IMR-90 (cell line): ENCODE results near the gene TK1. TPM values are rescaled to one million over a fixed set of nuclear protein-coding genes. Genes with fewer than 3 reads are reported as not detected.

Experiments
- ATAC-seq: fragments of 200-7000 bp; cut with Tn5 transposase; 2 replicates; pipeline ENCODE4 v1.9.1; 2020; ENCODE audit warnings: low read depth, mild to moderate bottlenecking, moderate library complexity
- BruUV-seq: library from RNA; stranded (reverse); fragments of 400-500 nt; replicated peaks from 2 replicates; lab custom pipeline; 2021; lab: Mats Ljungman, UMichigan
- CTCF ChIA-PET: fragments of 300-600 bp; formaldehyde crosslinking; extraction: SDS; loops from one replicate; lab custom pipeline; 2021; ENCODE audit warnings: antibody characterized with exemption; lab: Yijun Ruan, JAX
- POLR2A ChIA-PET: fragments of 300-600 bp; sonication (Branson Sonifier 250); formaldehyde crosslinking; loops from one replicate; lab custom pipeline; 2022; ENCODE audit warnings: antibody characterized with exemption; ENCODE audit not compliant: unreplicated experiment; lab: Charles Lee
- DNase-seq: peaks from one replicate; pipeline ENCODE4 v3.0.0; 2013
- H2AFZ ChIP-seq: replicated peaks from 2 replicates; pipeline ENCODE3; 2013; ENCODE audit warnings: low read length, mild to moderate bottlenecking; ENCODE audit not compliant: poor library complexity
- H2AK5ac ChIP-seq: 2 replicates; pipeline ENCODE4 v1.6.1; 2013; ENCODE audit warnings: low read depth, low read length, inconsistent platforms
- H2AK9ac ChIP-seq: replicated peaks from 2 replicates; pipeline ENCODE3; 2013; ENCODE audit warnings: mild to moderate bottlenecking, low read depth, low read length, moderate library complexity; ENCODE audit not compliant: poor library complexity
- H2BK120ac ChIP-seq: 2 replicates; pipeline ENCODE4 v1.6.1; 2013; ENCODE audit warnings: low read depth, low read length, inconsistent platforms
- H2BK15ac ChIP-seq: 3 replicates; pipeline ENCODE4 v1.6.1; 2013; ENCODE audit warnings: low read depth, low read length, inconsistent platforms
- H2BK20ac ChIP-seq: 2 replicates; pipeline ENCODE4 v1.6.1; 2013; ENCODE audit warnings: low read depth, mild to moderate bottlenecking, inconsistent platforms, low read length, moderate library complexity
- H2BK5ac ChIP-seq: 2 replicates; pipeline ENCODE4 v1.6.1; 2013; ENCODE audit warnings: mild to moderate bottlenecking, low read depth, low read length, inconsistent platforms; ENCODE audit not compliant: poor library complexity, severe bottlenecking
- H3K14ac ChIP-seq: replicated peaks from 2 replicates; pipeline ENCODE4 v1.6.1; 2013; ENCODE audit warnings: low read depth, low read length, inconsistent platforms
- H3K18ac ChIP-seq: 2 replicates; pipeline ENCODE4 v1.6.1; 2013; ENCODE audit warnings: low read depth, low read length, control low read depth
- H3K23ac ChIP-seq: 2 replicates; pipeline ENCODE4 v1.6.1; 2013; ENCODE audit warnings: low read depth, low read length, inconsistent platforms
- H3K27ac ChIP-seq: 2 replicates; pipeline ENCODE4 v1.5.1; 2013; ENCODE audit warnings: mild to moderate bottlenecking, control low read depth, low read length; ENCODE audit not compliant: insufficient read depth
- H3K27me3 ChIP-seq: 2 replicates; pipeline ENCODE4 v1.6.1; 2013; ENCODE audit warnings: low read length; ENCODE audit not compliant: control insufficient read depth, insufficient read depth
- H3K36me3 ChIP-seq: 2 replicates; pipeline ENCODE4 v1.6.1; 2013; ENCODE audit warnings: low read length, mixed read lengths; ENCODE audit not compliant: control insufficient read depth, insufficient read depth
- H3K4ac ChIP-seq: 2 replicates; pipeline ENCODE4 v1.6.1; 2013; ENCODE audit warnings: low read depth, low read length, inconsistent platforms
- H3K4me1 ChIP-seq: 2 replicates; pipeline ENCODE4 v1.6.1; 2013; ENCODE audit warnings: low read length, mixed read lengths; ENCODE audit not compliant: control insufficient read depth, insufficient read depth
- H3K4me2 ChIP-seq: 2 replicates; pipeline ENCODE4 v1.6.1; 2013; ENCODE audit warnings: low read depth, mild to moderate bottlenecking, control low read depth, low read length, moderate library complexity
- H3K4me3 ChIP-seq: 2 replicates; pipeline ENCODE4 v1.5.1; 2013; ENCODE audit warnings: low read depth, mild to moderate bottlenecking, control low read depth, low read length, moderate library complexity; ENCODE audit not compliant: insufficient read depth
- H3K56ac ChIP-seq: 2 replicates; pipeline ENCODE4 v1.6.1; 2013; ENCODE audit warnings: low read length, inconsistent platforms; ENCODE audit not compliant: insufficient read depth; ENCODE audit errors: extremely low read depth
- H3K79me1 ChIP-seq, 2 experiments: 2 replicates each; pipeline ENCODE4 v1.6.1; 2013; ENCODE audit warnings: low read length in 2 of 2, inconsistent platforms in 1 of 2, low read depth in 1 of 2
- H3K9ac ChIP-seq: 2 replicates; pipeline ENCODE4 v1.6.1; 2013; ENCODE audit warnings: low read depth, low read length, control low read depth
- H3K9me1 ChIP-seq: 2 replicates; pipeline ENCODE4 v1.6.1; 2013; ENCODE audit warnings: low read length, inconsistent platforms; ENCODE audit not compliant: insufficient read depth
- H3K9me3 ChIP-seq: 2 replicates; pipeline ENCODE4 v1.6.1; 2013; ENCODE audit warnings: low read length; ENCODE audit not compliant: control insufficient read depth, insufficient read depth
- H4K20me1 ChIP-seq: 2 replicates; pipeline ENCODE4 v1.6.1; 2013; ENCODE audit warnings: low read length, inconsistent platforms; ENCODE audit not compliant: insufficient read depth
- H4K5ac ChIP-seq: 2 replicates; pipeline ENCODE4 v1.6.1; 2013; ENCODE audit warnings: mild to moderate bottlenecking, low read depth, low read length, control low read depth
- H4K8ac ChIP-seq, 2 experiments: 2 replicates each; pipeline ENCODE4 v1.6.1; 2013; ENCODE audit warnings: low read depth in 2 of 2, low read length in 2 of 2, control low read depth in 1 of 2, inconsistent platforms in 1 of 2
- H4K91ac ChIP-seq: 2 replicates; pipeline ENCODE4 v1.6.1; 2013; ENCODE audit warnings: low read depth, low read length, inconsistent platforms; ENCODE audit not compliant: insufficient read depth
- CHD1 ChIP-seq: IDR thresholded peaks from 2 replicates; pipeline ENCODE4 v1.6.1; 2012; ENCODE audit warnings: low read depth, low read length, improper control_type of control experiment
- MXI1 ChIP-seq: IDR thresholded peaks from 2 replicates; pipeline ENCODE4 v1.6.1; 2012; ENCODE audit warnings: low read depth, mild to moderate bottlenecking, low read length, moderate library complexity, borderline replicate concordance
- POLR2A ChIP-seq: IDR thresholded peaks from 2 replicates; pipeline ENCODE4 v1.6.1; 2012; ENCODE audit warnings: mild to moderate bottlenecking, low read depth, low read length
- WGBS, 2 experiments: methylation state at CpG; one replicate each; pipeline versions ENCODE4 v1.1.5 to v1.1.7; 2013; ENCODE audit warnings: missing lambda C conversion rate in 2 of 2; ENCODE audit not compliant: insufficient read length in 1 of 2; ENCODE audit errors: extremely low coverage in 2 of 2; 5-methylcytosine and 5-hydroxymethylcytosine counted together
- dilution Hi-C: fragments of 300-500 bp; cut with HindIII; formaldehyde crosslinking; loops from one replicate; pipeline ENCODE4 v1.14.3; 2018; ENCODE audit warnings: low sequenced_read_pairs; ENCODE audit not compliant: unreplicated experiment
- in situ Hi-C: fragments of 300-500 bp; cut with MboI; formaldehyde crosslinking; loops from 3 replicates; pipeline ENCODE4 v1.14.3; 2019; ENCODE audit warnings: low sequenced_read_pairs, inconsistent platforms, mixed read lengths
- intact Hi-C: fragments of 100-400 bp; cut with micrococcal nuclease; formaldehyde crosslinking; loops from 2 replicates; pipeline ENCODE4 v1.10.0; 2022
- polyA plus RNA-seq, 3 experiments: library from polyadenylated mRNA; depleted of rRNA; stranded (reverse); fragments of >200 nt; gene quantifications; 2 replicates each; pipeline ENCODE4 v1.2.3, GENCODE V29; 2012; ENCODE audit warnings: low replicate concordance in 1 of 3
- total RNA-seq: library from RNA; depleted of rRNA; stranded (reverse); fragments of >200 nt; gene quantifications from 2 replicates; pipeline ENCODE4 v1.2.3, GENCODE V29; 2012

Gene TK1
- total and polyA plus RNA-seq, 2 of the 4 experiments (the other 2 are of a cell fraction), result 150 to 219 TPM

DNA sequence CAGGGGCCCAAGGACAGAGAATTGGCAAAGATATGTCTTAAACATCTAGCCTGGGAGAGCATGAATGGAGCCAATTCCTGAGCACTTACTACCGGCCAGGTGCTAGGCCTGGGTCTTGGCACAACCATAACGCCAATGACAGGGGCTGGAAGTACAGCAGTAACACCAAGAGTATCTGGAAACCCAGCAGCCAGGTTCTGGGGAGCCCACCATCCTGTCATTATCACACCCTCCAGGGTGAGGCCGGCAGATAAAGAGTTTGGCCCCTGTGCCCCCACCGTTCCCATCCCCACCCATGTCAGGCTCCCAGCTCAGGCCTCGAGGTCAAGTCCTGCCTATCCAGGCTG, 56.8 kb downstream of the TK1 start:
- Histone ChIP-seq H4K20me1 (no peaks in the 10 kb centered on the region; the same call in 1 of the 2 replicates), H3K79me1 (no peaks in the 10 kb centered on the region), H3K4me2 (no peak overlapping the region), H3K9me3 (no peaks in the 10 kb centered on the region), H3K56ac (no peak overlapping the region), H3K18ac (no peak overlapping the region), H3K4me1 (peaks cover 2% of the 10 kb centered on the region; the same call in 1 of the 2 replicates), H2BK5ac (no peak overlapping the region), H3K27me3 (peaks cover 80% of the 10 kb centered on the region), H3K9me1 (no peaks in the 10 kb centered on the region), H2BK20ac (no peak overlapping the region), H3K27ac (no peak overlapping the region), H3K9ac (no peak overlapping the region), H4K8ac (no peak overlapping the region), H2BK15ac (no peak overlapping the region), H2AFZ (no peak overlapping the region), H2AK5ac (no peak overlapping the region), H2AK9ac (no peak overlapping the region), H3K4ac (no peak overlapping the region), H3K14ac (no peak overlapping the region), H3K4me3 (no peak overlapping the region), H4K5ac (no peak overlapping the region), H3K36me3 (no peaks in the 10 kb centered on the region), H2BK120ac (no peak overlapping the region), H3K23ac (no peak overlapping the region), H4K91ac (no peak overlapping the region)
- in situ Hi-C loops (no loop called here), intact Hi-C loops (no loop called here), dilution Hi-C loops (no loop called here)
- no peak for DNase-seq
- ATAC-seq, result no peak
- POLR2A ChIA-PET, result no interaction called here
- WGBS, 2 experiments, result 55% methylated on average over 4 of the region's 5 CpGs; no CpG with 5 or more reads in 1 of the 2 experiments
- TF ChIP-seq POLR2A, result no peak
- no peak for TF ChIP-seq MXI1
- no peak for TF ChIP-seq CHD1
- CTCF ChIA-PET, result no interaction called here
- no TSS peak for BruUV-seq
